Measurements from ENCODE around the gene SCP2.
"Not testable (repeated sequence)": the region's sequence is repeated elsewhere in the genome, so short reads cannot be mapped to it uniquely, and the experiment has no call there.

Gene SCP2

GRCh38 chr1:52976183-52977035 is 49.3 kb downstream of the SCP2 start:
- no peak for DNase-seq

GRCh38 chr1:52978045-52978444 is 51.0 kb downstream of the SCP2 start:
- no peak for DNase-seq

DNA sequence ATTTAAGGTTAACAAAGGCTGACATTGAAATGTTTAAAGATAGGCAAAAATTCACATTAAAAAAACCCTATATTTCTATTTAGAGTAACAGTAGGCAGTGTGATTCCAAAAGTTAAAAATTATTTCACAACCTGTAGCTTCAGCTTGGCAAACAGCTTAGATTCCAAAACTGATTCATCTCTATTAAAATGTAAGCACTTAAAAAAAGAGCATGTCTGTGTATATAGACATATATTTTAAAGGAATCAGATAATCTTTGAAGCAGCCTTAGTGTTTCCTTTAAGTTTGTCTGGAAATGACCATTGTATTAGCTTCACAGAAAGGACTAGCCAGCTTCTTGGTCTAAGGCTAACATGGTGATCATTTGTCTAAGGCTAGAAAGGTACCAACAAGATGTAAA is 65.7 kb downstream of the SCP2 start:
- not testable (repeated sequence) for DNase-seq

DNA sequence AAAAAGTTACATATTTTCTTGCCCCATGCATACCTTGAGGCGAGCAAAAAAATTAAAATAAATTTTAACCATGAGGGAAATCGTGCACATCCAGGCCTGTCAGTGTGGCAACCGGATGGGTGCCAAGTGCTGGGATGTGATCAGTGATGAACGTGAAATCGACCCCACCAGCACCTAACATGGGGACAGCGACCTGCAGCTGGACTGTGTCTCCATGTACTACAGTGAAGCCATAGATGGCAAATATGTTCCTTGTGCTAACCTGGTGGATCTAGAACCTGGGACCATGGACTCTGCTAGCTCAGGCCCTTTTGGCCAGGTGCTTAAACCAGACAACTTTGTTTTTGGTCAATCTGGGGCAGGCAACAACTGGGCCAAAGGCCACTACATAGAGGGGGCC is 67.6 kb downstream of the SCP2 start:
- no peak for DNase-seq

GRCh38 chr1:52996653-52997052 is 69.6 kb downstream of the SCP2 start:
- no peak for DNase-seq

DNA sequence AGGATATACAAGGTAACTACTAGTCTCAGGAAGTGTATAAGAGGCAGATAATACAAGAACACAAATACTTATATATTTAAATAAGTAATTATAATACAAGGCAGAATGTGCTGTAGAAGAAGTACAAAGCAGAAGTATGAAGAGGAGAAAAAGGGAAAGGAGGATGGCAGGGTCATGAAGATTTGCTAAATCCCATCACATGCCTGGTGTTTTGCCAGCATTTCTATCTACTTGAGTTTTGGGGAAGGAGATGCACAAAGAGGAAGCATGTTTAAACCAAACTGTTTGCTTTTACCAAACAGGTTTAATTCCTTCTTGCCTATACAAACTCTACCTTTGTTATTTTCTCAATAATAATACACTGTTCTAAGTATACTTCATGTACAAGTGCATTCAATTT is 74.1 kb downstream of the SCP2 start:
- no peak for DNase-seq

GRCh38 chr1:53006612-53007011 is 79.5 kb downstream of the SCP2 start:
- DNase-seq, result not testable (repeated sequence)

DNA sequence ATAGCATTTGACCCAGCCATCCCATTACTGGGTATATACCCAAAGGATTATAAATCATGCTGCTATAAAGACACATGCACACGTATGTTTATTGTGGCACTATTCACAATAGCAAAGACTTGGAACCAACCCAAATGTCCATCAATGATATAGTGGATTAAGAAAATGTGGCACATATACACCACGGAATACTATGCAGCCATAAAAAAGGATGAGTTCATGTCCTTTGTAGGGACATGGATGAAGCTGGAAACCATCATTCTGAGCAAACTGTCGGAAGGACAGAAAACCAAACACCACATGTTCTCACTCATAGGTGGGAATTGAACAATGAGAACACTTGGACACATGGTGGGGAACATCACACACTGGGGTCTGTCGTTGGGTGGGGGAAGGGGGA is 83.2 kb downstream of the SCP2 start:
- not testable (repeated sequence) for DNase-seq

DNA sequence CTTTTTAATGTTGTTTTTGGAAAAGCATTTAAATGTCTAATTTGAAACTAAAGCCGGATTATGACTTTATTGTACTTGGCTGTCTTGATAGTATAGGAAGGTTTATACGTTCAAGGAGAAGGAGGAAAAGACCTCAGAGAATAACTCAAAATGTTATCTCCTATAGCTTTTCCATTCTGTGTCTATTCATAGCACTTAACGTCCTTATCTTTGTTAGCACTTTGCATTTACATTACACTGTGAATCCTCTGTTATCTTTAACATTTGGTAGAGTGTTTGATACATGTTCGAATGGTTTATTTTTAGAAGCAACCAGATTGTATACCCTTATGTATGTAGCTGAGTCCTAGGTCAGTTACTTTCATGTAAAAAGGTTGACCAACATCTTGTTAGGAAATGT is 84.1 kb downstream of the SCP2 start:
- DNase-seq, result no peak

DNA sequence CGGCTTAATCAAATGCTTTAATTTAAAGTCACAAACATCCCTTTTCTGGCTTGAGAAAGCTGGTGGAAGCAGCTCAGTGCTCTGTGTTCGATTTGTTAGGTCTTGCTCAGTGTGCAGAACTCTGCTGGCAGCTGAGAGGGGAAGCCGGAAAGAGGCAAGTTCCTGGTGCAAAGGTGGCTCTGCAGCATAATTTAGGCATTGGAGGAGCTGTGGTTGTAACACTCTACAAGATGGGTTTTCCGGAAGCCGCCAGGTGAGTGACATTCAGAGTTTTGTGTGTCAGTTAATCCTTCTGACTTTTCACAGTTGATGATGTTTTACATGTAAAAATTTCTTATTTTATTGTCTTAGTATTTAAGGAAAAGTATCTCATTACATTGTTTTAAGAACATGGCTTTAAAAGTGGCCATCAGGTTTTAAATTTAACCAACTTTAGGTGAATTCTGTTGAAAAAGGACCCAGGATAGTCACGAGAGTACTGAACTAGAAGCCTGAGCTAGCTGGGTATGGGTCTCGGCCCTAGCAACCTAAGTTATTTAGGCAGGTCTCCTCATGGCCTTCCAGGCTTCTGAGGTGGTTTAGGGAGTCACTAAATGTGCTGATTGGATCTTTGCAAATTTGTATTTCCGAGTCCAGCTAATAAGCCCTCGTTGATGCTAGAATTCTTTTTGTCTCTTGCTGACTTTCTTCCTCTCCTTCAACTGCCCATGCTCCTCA is 87.9 kb downstream of the SCP2 start:
- DNase-seq, result peak; percentile 73

GRCh38 chr1:53015508-53015860 is 88.4 kb downstream of the SCP2 start:
- DNase-seq, result no peak

DNA sequence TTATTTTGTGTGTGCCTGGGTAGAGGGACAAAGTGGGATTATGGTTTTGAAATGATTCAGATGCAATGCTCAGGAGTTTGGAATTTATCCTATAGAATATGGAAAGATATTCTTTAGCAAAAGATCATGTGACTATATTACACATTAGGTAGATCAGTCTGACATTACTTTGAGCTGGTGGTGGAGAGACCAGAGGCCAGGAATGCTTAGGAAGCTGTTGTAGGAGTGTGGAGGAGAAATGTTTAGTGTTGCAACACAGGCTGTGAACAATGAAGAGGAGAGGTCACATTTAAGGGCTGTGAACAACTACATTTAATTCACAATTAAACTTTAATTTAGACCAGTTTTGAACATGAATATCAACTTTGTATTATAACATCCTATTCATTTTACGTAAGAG is 89.6 kb downstream of the SCP2 start:
- DNase-seq, result no peak

GRCh38 chr1:53020588-53020987 is 93.5 kb downstream of the SCP2 start:
- no peak for DNase-seq

DNA sequence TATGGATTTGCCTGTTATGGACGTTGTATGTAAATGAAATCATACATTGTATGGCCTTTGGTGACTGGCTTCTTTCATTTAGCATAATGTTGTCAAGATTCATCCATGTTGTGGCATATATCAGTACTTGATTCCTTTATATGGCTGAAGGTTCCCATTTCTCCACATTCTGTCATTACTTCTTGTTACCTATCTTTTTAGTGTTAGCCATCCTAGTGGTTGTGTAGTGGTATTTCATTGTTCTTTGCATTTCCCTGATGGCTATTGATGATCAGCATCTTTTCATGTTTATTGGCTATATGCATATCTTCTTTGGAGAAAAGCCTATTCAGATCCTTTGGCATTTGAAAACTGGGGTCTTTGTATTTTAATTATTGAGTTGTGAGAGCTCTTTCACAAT is 95.1 kb downstream of the SCP2 start:
- DNase-seq, result no peak

DNA sequence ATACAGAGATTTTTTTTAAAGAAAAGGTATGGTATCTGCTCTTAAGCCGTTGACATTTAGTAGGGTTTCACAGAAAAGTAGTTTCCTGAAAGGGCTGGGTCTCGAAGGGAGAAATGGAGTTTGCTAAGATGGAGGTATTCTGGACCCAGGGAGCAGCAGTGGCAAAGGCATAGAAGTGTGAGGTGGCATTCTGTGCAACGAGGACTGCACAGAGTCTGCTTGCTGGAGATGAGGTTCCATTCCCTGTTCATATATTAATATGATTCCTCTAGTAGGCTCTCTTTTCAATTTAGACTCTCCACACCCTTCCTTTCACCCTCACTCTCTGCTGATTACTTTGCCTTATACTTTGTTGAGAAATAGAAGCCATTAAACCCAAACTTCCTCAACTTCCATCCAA is 96.5 kb downstream of the SCP2 start:
- no peak for DNase-seq

GRCh38 chr1:53024117-53024516 is 97.0 kb downstream of the SCP2 start:
- no peak for DNase-seq

- DNase-seq, result peak; percentile 14
Observed at GRCh38 chr1:53025034-53025768, 98.1 kb downstream of the SCP2 start.

DNA sequence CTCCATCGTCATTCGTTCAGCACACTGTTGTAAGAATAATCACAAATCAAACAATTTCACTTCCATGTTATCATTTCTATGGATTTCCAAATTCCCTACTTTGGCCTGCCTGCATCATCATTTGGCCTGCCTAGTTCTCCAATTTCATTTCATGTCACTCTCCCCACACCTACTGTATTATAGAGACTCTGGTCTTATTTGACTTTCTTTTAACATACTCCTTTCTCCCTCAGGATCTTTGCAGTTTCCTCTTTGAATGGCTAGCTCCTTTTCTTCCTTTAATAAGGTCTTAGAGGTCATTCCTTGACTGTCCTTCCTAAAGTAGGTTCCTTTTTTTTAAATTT is 98.7 kb downstream of the SCP2 start:
- DNase-seq, result no peak

- no peak for DNase-seq
Observed at GRCh38 chr1:53026254-53026653, 99.2 kb downstream of the SCP2 start.

DNA sequence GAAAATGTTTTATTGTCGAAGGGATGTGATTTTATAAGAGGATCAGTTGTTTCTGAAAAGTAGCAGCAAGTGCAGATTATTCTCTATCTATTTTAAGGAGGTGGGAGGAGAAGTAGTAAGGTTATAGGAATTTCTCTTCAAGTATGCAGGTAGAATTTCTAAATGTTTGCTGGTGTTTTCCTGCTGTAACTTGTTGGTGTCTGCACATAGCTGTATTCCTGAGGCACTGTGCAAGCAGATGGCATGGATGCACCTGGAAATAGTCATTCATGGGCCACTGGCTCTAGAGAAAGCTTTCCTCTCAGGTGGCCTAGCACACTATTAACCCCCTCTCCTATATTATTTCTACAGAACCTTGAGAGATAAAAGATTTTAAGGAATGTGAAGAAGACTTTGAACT is 104.7 kb downstream of the SCP2 start:
- peak; percentile 35 for DNase-seq

GRCh38 chr1:53037159-53037558 is 110.1 kb downstream of the SCP2 start:
- DNase-seq, result no peak

- DNase-seq, result no peak
Observed at GRCh38 chr1:53038566-53038965, 111.5 kb downstream of the SCP2 start.

DNA sequence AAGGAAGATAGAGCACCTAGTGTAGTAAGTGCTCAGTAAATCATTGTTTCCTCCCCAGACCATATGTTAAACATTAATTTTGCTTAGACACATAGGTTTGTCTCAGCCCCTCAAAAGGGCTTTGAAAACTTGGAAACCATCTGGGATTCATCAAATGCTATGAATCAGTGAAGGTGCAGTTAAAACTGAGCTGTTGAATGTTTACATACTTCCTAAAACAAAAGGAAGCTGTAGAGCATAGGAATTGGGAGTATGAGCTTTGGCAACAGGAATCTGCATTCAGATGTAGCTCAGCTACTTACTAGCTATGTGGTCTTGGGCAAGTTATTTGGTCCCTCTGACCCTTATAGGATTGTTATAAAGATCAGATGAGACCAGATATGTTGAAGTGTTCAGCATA is 116.2 kb downstream of the SCP2 start:
- DNase-seq, result no peak

- DNase-seq, result no peak
Observed at GRCh38 chr1:53044926-53045325, 117.8 kb downstream of the SCP2 start.
